ENCODE data around the gene WDR37. TPM values are rescaled to one million over a fixed set of nuclear protein-coding genes. Genes with fewer than 3 reads are reported as not detected.

Gene WDR37
- total RNA-seq, 1 experiment from 2014 or later = 14.2 TPM

GRCh38 chr10:1173091-1173490 is 116.9 kb downstream of the WDR37 start:
- BruUV-seq (replicated peaks) = no TSS peak
- POLR2A ChIA-PET = no interaction called here
- CTCF ChIA-PET = no interaction called here
- no peak for DNase-seq (ENCODE audit: unreplicated experiment)
- peaks cover 40% of the 10 kb centered on the region for H3K27me3 Mint-ChIP-seq (ENCODE audit: insufficient read depth, unreplicated experiment)
- H3K9me3 Mint-ChIP-seq (ENCODE audit: unreplicated experiment) = no peaks in the 10 kb centered on the region
- intact Hi-C loops (cut with micrococcal nuclease) = no loop called here
- no peak for TF ChIP-seq CTCF (IDR thresholded peaks at IDR 0.05; ENCODE audit: unreplicated experiment)
- H3K4me1 Mint-ChIP-seq (ENCODE audit: insufficient read depth, unreplicated experiment) = no peaks in the 10 kb centered on the region
- no peak overlapping the region for H3K4me3 Mint-ChIP-seq (ENCODE audit: unreplicated experiment)
- H3K27ac Mint-ChIP-seq (ENCODE audit: low read depth, unreplicated experiment) = no peak overlapping the region
- no peaks in the 10 kb centered on the region for H3K36me3 Mint-ChIP-seq (ENCODE audit: insufficient read depth, unreplicated experiment)

- ChIA-PET POLR2A (no interaction called here), CTCF (no interaction called here)
- H3K27ac Mint-ChIP-seq (ENCODE audit: low read depth, unreplicated experiment) = no peak overlapping the region
- peaks cover 37% of the 10 kb centered on the region for H3K27me3 Mint-ChIP-seq (ENCODE audit: insufficient read depth, unreplicated experiment)
- no peaks in the 10 kb centered on the region for H3K9me3 Mint-ChIP-seq (ENCODE audit: unreplicated experiment)
- intact Hi-C loops (cut with micrococcal nuclease) = no loop called here
- no peak for DNase-seq (ENCODE audit: unreplicated experiment)
- no peak overlapping the region for H3K4me3 Mint-ChIP-seq (ENCODE audit: unreplicated experiment)
- TF ChIP-seq CTCF (IDR thresholded peaks at IDR 0.05; ENCODE audit: unreplicated experiment) = no peak
- H3K4me1 Mint-ChIP-seq (ENCODE audit: insufficient read depth, unreplicated experiment) = no peaks in the 10 kb centered on the region
- no TSS peak for BruUV-seq (replicated peaks)
- no peaks in the 10 kb centered on the region for H3K36me3 Mint-ChIP-seq (ENCODE audit: insufficient read depth, unreplicated experiment)
These were observed 117.8 kb downstream of the WDR37 start for GRCh38 chr10:1174022-1174421.

GRCh38 chr10:1175956-1176565 is 119.9 kb downstream of the WDR37 start:
- no TSS peak for BruUV-seq (replicated peaks)
- H3K36me3 Mint-ChIP-seq (ENCODE audit: insufficient read depth, unreplicated experiment) = no peaks in the 10 kb centered on the region
- H3K27ac Mint-ChIP-seq (ENCODE audit: low read depth, unreplicated experiment) = no peak overlapping the region
- POLR2A ChIA-PET = no interaction called here
- no peak overlapping the region for H3K4me3 Mint-ChIP-seq (ENCODE audit: unreplicated experiment)
- intact Hi-C loops (cut with micrococcal nuclease) = no loop called here
- CTCF ChIA-PET = no interaction called here
- TF ChIP-seq CTCF (IDR thresholded peaks at IDR 0.05; ENCODE audit: unreplicated experiment) = no peak
- no peaks in the 10 kb centered on the region for H3K9me3 Mint-ChIP-seq (ENCODE audit: unreplicated experiment)
- no peak for DNase-seq (ENCODE audit: unreplicated experiment)
- peaks cover 34% of the 10 kb centered on the region for H3K27me3 Mint-ChIP-seq (ENCODE audit: insufficient read depth, unreplicated experiment)
- no peaks in the 10 kb centered on the region for H3K4me1 Mint-ChIP-seq (ENCODE audit: insufficient read depth, unreplicated experiment)

GRCh38 chr10:1177936-1178335 is 121.8 kb downstream of the WDR37 start:
- TF ChIP-seq CTCF (IDR thresholded peaks at IDR 0.05; ENCODE audit: unreplicated experiment) = no peak
- H3K27me3 Mint-ChIP-seq (ENCODE audit: insufficient read depth, unreplicated experiment) = peaks cover 25% of the 10 kb centered on the region
- H3K4me1 Mint-ChIP-seq (ENCODE audit: insufficient read depth, unreplicated experiment) = no peaks in the 10 kb centered on the region
- no peak overlapping the region for H3K27ac Mint-ChIP-seq (ENCODE audit: low read depth, unreplicated experiment)
- no peak overlapping the region for H3K4me3 Mint-ChIP-seq (ENCODE audit: unreplicated experiment)
- no TSS peak for BruUV-seq (replicated peaks)
- H3K36me3 Mint-ChIP-seq (ENCODE audit: insufficient read depth, unreplicated experiment) = no peaks in the 10 kb centered on the region
- no peak for DNase-seq (ENCODE audit: unreplicated experiment)
- no peaks in the 10 kb centered on the region for H3K9me3 Mint-ChIP-seq (ENCODE audit: unreplicated experiment)
- CTCF ChIA-PET = no interaction called here
- intact Hi-C loops (cut with micrococcal nuclease) = no loop called here
- POLR2A ChIA-PET = no interaction called here

Measured in MCF 10A (cell line).